ENCODE results near the gene RSPO3.

- TF ChIP-seq, protein P1, sequence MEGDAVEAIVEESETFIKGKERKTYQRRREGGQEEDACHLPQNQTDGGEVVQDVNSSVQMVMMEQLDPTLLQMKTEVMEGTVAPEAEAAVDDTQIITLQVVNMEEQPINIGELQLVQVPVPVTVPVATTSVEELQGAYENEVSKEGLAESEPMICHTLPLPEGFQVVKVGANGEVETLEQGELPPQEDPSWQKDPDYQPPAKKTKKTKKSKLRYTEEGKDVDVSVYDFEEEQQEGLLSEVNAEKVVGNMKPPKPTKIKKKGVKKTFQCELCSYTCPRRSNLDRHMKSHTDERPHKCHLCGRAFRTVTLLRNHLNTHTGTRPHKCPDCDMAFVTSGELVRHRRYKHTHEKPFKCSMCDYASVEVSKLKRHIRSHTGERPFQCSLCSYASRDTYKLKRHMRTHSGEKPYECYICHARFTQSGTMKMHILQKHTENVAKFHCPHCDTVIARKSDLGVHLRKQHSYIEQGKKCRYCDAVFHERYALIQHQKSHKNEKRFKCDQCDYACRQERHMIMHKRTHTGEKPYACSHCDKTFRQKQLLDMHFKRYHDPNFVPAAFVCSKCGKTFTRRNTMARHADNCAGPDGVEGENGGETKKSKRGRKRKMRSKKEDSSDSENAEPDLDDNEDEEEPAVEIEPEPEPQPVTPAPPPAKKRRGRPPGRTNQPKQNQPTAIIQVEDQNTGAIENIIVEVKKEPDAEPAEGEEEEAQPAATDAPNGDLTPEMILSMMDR (tag by site-specific recombination; IDR thresholded peaks at IDR 0.05) = no peak
- TF ChIP-seq ZNF121 (tag by site-specific recombination; IDR thresholded peaks at IDR 0.05) = no peak
- TF ChIP-seq, protein P2, sequence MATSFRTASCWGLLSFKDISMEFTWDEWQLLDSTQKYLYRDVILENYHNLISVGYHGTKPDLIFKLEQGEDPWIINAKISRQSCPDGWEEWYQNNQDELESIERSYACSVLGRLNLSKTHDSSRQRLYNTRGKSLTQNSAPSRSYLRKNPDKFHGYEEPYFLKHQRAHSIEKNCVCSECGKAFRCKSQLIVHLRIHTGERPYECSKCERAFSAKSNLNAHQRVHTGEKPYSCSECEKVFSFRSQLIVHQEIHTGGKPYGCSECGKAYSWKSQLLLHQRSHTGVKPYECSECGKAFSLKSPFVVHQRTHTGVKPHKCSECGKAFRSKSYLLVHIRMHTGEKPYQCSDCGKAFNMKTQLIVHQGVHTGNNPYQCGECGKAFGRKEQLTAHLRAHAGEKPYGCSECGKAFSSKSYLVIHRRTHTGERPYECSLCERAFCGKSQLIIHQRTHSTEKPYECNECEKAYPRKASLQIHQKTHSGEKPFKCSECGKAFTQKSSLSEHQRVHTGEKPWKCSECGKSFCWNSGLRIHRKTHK (tag by site-specific recombination; IDR thresholded peaks at IDR 0.05) = no peak
- TF ChIP-seq ZNF157 (tag by site-specific recombination; IDR thresholded peaks at IDR 0.05) = no peak
- no peak for TF ChIP-seq KLF16 (tag by site-specific recombination; IDR thresholded peaks at IDR 0.05)
- no peak for TF ChIP-seq ZFP41 (tag by site-specific recombination; IDR thresholded peaks at IDR 0.05; ENCODE audit: borderline replicate concordance)
- no peak for TF ChIP-seq KLF9 (tag by site-specific recombination; IDR thresholded peaks at IDR 0.05; ENCODE audit: low read depth)
- TF ChIP-seq KLF10 (tag by site-specific recombination; IDR thresholded peaks at IDR 0.05) = no peak
- no peak for TF ChIP-seq ZNF292 (tag by site-specific recombination; IDR thresholded peaks at IDR 0.05; ENCODE audit: borderline replicate concordance, low read depth)
Measured at GRCh38 chr6:127131275-127131674, 12.8 kb downstream of the RSPO3 start.

Data from HEK293 (cell line).